NOMO-1 (cell line): Measurements from ENCODE around the gene IFI44.

Experiments
- DNase-seq, 2 experiments: peaks; one replicate each; lab custom pipeline; 2025; ENCODE audit not compliant: unreplicated experiment in 2 of 2; lab: John Stamatoyannopoulos, UW

IFI44 gene

DNA sequence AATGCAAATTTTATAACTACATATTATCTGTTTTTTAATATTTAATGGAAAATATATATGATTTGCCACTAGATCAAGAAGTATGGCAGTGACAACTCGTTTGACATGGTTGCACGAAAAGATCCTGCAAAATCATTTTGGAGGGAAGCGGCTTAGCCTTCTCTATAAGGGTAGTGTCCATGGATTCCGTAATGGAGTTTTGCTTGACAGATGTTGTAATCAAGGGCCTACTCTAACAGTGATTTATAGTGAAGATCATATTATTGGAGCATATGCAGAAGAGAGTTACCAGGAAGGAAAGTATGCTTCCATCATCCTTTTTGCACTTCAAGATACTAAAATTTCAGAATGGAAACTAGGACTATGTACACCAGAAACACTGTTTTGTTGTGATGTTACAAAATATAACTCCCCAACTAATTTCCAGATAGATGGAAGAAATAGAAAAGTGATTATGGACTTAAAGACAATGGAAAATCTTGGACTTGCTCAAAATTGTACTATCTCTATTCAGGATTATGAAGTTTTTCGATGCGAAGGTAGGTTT is 556 bp downstream of the IFI44 start:
- no peak for DNase-seq

DNA sequence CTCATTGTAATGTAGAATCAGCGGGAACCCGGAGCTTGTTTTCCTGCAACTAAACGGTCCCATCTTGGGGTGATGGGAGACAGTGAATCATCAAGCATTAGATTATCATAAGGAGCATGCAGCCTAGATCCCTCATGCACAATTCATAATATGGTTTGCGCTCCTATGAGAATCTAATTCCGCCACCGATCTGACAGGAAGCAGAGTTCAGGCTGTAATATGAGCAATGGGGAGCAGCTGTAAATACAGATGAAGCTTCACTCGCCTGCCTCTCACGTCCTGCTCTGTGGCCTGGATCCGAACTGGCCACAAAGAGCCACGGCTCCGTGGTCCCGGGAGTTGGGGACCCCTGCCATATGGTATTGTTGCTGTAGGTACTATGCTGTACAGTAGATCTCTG is 1.6 kb downstream of the IFI44 start:
- DNase-seq = no peak

DNA sequence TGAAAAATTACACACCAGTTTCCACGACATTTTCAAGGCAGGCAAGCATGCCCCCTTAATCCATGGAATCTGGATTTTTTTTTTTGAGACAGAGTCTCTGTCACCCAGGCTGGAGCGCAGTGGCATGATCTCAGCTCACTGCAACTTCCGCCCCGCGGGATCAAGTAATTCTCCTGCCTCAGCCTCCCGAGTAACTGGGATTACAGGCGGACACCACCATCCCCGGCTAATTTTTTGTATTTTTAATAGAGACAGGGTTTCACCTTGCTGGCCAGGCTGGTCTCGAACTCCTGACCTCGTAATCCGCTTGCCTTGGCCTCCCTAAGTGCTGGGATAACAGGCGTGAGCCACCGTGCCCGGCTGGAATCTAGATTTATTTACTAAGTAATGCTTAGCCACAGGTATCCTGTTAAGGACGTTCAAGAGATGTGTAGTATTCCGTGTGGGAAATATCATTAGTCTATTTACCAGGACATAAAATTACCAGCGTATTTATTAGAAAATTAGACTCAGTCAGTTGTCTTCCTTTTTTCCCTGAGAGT is 2.5 kb downstream of the IFI44 start:
- no peak for DNase-seq

DNA sequence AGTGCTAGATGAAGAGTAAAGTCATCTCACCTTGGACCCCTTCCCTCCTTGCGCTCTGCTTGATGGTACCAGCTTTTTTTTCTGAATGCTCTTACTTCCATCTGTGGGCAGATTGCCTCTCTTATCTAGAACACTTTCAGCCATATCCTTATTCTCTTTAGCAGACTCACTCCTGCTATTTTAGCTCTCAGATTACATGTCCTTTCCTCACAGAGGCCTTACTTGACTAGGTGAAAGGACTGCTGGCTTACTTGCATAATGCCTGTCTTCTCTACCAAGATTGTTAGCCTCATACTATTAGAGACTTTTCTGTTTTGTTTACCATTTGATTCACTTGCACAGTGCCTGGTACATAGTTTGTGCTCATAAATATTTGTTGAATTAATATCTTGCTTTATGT is 9.3 kb downstream of the IFI44 start:
- no peak for DNase-seq

DNA sequence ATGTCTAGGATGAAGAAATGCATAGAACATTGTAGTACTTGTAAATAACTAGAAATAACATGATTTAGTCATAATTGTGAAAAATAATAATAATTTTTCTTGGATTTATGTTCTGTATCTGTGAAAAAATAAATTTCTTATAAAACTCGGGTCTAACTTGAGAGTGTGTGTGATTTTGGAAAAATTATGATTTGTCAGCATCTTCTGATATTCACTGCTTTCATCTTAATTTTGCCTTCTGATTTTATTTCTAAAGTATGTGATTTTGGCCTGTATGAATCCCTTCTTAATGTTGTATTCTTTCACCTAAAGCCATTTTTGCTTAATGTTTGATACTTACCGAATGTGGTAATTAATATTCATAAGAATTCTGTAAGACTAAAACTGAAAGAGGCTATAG is 14.3 kb downstream of the IFI44 start:
- DNase-seq = no peak

DNA sequence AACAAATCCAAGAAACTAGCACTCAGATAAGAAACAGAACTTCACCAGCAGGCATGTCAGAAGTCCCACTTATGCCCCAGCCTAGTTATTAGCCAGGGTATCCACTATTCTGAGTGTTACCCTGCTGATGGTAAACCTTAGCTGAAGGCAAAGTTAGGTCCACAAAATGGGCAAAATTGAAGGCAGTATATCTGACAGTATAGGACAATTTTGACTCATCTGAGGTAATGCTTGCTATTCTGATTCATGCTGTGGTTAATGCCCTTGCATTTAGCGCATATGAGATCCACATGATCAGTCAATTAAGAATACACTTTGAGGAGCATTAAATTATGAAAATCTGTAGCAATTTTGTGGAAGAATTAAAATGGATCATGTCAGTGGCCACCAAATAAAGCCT is 15.1 kb downstream of the IFI44 start:
- DNase-seq = no peak

GRCh38 chr1:78665809-78666208 is 16.2 kb downstream of the IFI44 start:
- no peak for DNase-seq

DNA sequence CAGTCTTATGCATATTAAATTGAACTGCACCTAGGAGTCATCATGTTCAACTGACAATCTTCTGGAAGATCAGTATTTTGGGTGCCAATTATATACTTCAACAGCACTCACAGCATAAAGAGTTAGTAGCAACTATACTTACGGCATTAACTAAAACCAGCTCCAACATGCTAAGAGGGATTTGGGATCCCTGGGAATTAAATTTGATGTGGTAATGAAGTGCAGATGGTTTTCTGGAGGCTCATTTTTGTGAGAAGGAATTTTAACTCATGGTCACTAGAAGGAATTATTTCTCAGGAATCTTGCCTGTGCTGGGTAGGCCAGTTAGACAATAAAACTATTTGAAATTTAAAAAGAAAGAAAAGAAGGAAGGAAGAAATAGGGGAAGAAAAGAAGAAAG is 18.3 kb downstream of the IFI44 start:
- DNase-seq = no peak

GRCh38 chr1:78668427-78668826 is 18.8 kb downstream of the IFI44 start:
- no peak for DNase-seq

- DNase-seq = no peak
These were observed 22.8 kb downstream of the IFI44 start for GRCh38 chr1:78672428-78672827.

DNA sequence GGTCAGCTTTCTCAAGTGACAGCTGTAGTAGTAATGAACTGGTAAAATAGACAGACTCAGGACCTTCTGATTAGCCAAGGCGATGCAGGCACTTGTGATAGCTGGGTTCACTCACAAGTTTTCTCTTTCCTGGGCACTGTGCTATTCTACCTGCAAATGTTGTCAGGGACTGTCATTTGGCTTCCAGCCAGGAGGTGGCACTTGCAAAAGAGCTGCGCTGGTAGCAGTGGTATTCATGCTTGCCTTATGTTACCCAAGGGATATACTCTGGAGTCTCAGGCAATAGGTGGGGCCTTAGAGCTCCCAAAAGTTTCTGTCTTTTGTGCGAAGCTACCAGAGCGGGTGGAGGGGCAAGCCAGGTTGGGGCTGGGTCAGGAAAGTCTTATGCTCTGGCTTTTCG is 23.5 kb downstream of the IFI44 start:
- DNase-seq = no peak

DNA sequence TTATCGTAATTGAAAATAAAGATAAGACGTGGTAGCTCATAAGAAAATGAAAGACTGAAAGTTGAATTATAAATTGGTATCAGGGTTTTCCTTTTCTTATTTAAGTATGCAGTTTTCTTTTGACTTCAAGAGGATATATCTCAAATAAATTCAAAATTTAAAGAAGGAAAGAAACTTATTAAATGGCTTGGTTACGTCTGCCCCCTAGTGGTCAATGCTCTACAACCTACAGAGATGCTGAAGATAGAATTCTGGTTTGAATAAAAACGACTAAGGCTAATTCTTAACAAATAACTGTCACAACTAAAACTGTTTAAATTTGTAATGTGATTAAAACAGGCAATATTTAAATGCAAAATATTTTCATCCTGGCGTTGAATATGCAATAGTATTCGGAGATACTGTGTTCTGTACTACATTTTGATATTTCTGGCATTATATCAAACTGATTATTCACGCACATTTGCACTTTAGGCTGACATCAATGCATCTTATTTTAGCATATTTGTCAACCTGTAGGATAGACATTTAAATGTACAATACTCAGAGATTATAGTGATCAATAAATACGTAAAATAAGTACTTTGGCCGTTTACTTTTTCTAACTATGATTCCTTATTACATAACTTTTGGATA is 26.8 kb downstream of the IFI44 start:
- DNase-seq = peak in 1 of 2 experiments; percentile 51

DNA sequence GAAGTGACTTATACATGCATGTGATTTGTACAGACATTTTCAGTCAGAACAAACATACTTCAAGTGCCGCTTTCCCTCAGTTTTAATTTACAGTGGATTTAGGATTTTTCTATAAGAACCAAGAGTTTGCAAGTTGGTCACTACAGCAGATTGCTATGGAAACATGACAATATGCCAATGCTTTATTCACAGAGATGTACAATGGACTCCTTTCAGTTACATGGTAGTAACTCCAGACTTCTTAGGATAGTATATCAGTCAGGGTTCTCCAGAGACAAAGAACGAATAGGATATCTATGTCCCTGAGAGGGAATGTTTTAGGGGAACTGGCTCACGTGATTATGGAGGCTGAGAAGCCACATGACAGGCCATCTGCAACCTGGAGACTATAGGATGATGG is 27.4 kb downstream of the IFI44 start:
- no peak for DNase-seq

DNA sequence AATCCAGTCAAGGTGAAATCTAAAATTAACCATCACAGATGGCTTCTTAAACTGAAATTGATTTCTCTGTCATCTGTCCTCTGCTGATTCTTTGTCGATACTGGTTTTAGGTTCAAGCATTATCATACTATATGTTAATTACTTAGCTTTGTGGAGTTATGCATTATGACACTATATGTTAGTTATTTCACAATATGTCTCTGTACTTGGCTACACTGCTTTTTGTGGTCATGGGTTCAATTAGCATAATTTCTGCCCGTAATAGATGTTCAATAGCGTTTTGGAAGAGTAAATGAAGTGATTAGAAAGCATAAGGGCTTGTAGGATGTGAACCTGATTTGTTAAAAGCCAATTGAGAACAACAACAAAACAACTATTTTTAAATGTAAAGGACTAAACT is 28.2 kb downstream of the IFI44 start:
- no peak for DNase-seq

- DNase-seq = no peak
These were observed 28.7 kb downstream of the IFI44 start for GRCh38 chr1:78678324-78678723.

DNA sequence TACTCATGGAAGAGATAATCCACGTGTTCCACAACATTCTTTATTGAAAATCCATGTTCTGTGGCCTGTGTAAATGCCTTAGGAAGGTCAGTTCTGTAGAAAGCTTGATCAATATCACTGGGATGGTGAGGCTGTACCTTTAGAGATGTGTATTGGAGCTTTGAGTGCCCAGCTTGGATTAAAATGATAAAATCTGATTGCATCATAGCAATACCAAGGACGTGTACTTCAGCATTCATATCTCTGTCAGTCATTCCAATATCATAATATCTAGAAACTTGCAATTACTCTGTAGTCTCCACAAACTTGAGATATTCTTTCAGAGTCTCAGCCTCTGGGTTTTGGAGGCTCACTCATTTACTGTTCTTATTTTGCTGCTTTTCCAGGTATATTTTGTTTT is 31.6 kb downstream of the IFI44 start:
- no peak for DNase-seq

- no peak for DNase-seq
These were observed 32.9 kb downstream of the IFI44 start for GRCh38 chr1:78682496-78682895.

DNA sequence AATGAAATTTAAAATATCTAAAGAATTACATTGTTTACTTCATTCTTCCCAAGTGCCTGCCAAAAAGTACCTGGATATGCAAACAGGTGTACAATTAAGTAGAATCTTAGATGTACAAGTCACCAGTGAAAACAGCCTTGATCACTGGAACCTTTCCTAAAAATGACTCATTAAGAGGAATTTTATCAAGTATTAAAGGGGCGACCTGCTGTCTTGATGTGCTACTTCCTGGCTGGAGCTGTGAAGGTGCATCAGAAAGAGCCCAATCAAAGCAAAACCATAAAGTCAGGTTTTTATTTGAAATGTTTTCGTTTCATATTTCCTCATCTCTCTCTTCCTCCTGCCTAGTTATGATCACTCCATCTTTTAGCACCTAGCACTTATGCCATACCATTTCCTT is 33.4 kb downstream of the IFI44 start:
- DNase-seq = no peak

GRCh38 chr1:78687315-78687714 is 37.7 kb downstream of the IFI44 start:
- no peak for DNase-seq

- DNase-seq = no peak
These were observed 38.3 kb downstream of the IFI44 start for GRCh38 chr1:78687914-78688313.

- DNase-seq = no peak
These were observed 39.1 kb downstream of the IFI44 start for GRCh38 chr1:78688697-78689096.

DNA sequence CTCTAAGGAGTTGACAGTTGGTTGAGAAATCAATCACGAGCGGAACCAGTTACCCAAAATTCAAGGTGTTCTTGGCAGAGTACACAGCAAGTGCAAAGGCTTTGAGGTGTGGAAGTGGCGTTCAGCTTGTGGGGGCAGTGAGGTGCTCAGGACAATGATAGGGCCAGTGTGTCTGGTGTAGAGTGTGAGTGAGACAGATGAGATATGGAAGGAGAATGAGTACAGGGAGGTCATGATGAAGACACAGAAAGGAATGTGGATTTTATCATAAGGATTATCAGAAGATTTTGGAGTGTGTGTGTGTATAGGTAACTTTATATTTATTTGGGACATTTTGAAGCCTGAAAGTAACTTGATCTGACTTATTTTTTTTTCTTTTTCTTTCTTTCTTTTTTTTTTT is 40.9 kb downstream of the IFI44 start:
- DNase-seq = no peak
